Measurements from ENCODE around the gene DBP. TPM values are rescaled to one million over a fixed set of nuclear protein-coding genes. Genes with fewer than 3 reads are reported as not detected.

DBP gene
- total RNA-seq, 3 donors from 2014 or later (not counting 1 experiment from before 2014, with no cell fraction given), result 16.4 to 31.2 (median 24.3) TPM

- no peak overlapping the region for H3K27ac ChIP-seq (ENCODE audit: low read length)
- Mint-ChIP-seq H3K27me3 (ENCODE audit: low read depth in 2 of 2) (peaks cover 0 to 3% of the 10 kb centered on the region in 2 donors), H3K27ac (no peak overlapping the region), H3K4me1 (peaks cover 7 to 8% of the 10 kb centered on the region in 2 donors), H3K4me3 (no peak overlapping the region), H3K9me3 (no peaks in the 10 kb centered on the region), H3K36me3 (no peaks in the 10 kb centered on the region)
- ATAC-seq, result no peak
- no peaks in the 10 kb centered on the region for H3K36me3 ChIP-seq (ENCODE audit: control insufficient read depth, insufficient read depth, low read length)
- DNase-seq, result no peak
- no peaks in the 10 kb centered on the region for H3K27me3 ChIP-seq (ENCODE audit: control insufficient read depth, insufficient read depth, low read length)
- WGBS (ENCODE audit: insufficient coverage), result 87% methylated on average over 2 of the region's 4 CpGs
- peaks cover 14% of the 10 kb centered on the region for H3K4me1 ChIP-seq (ENCODE audit: control insufficient read depth, insufficient read depth, low read length)
- intact Hi-C loops (cut with micrococcal nuclease), result loop anchor here (5.0 kb wide), 1 partner anchor 41 kb away; the partner anchor contains the start of gene DBP
- TF ChIP-seq CTCF (IDR thresholded peaks at IDR 0.05), result no peak
- no peaks in the 10 kb centered on the region for H3K9me3 ChIP-seq (ENCODE audit: control insufficient read depth, insufficient read depth, low read length)
- H3K4me3 ChIP-seq (ENCODE audit: low read length), result no peak overlapping the region
These were observed 41.0 kb upstream of the DBP start for GRCh38 chr19:48678201-48678600.

- no peak for DNase-seq
- intact Hi-C loops (cut with micrococcal nuclease), result loop anchor here (5.0 kb wide), 1 partner anchor 40 kb away; the partner anchor contains the start of gene DBP
- WGBS (ENCODE audit: insufficient coverage), result 94% methylated on average over 13 of the region's 13 CpGs
These were observed 39.7 kb upstream of the DBP start for GRCh38 chr19:48676887-48677286.

GRCh38 chr19:48676487-48676886 lies 39.3 kb upstream of the DBP start:
- Histone ChIP-seq H3K27ac (ENCODE audit: low read length) (no peak overlapping the region), H3K4me3 (ENCODE audit: low read length) (no peak overlapping the region), H3K4me1 (ENCODE audit: control insufficient read depth, insufficient read depth, low read length) (peaks cover 14% of the 10 kb centered on the region), H3K36me3 (ENCODE audit: control insufficient read depth, insufficient read depth, low read length) (no peaks in the 10 kb centered on the region), H3K9me3 (ENCODE audit: control insufficient read depth, insufficient read depth, low read length) (no peaks in the 10 kb centered on the region), H3K27me3 (ENCODE audit: control insufficient read depth, insufficient read depth, low read length) (no peaks in the 10 kb centered on the region)
- peaks cover 0 to 3% of the 10 kb centered on the region in 2 donors for H3K27me3 Mint-ChIP-seq (ENCODE audit: low read depth in 2 of 2)
- H3K4me1 Mint-ChIP-seq, result peaks cover 7 to 8% of the 10 kb centered on the region in 2 donors
- no peak overlapping the region for H3K27ac Mint-ChIP-seq
- intact Hi-C loops (cut with micrococcal nuclease), result loop anchor here (5.0 kb wide), 1 partner anchor 39 kb away; the partner anchor contains the start of gene DBP
- TF ChIP-seq CTCF (IDR thresholded peaks at IDR 0.05), result no peak
- H3K4me3 Mint-ChIP-seq, result no peak overlapping the region
- ATAC-seq (no peak), DNase-seq (no peak)
- 89% methylated on average over 17 of the region's 17 CpGs for WGBS (ENCODE audit: insufficient coverage)
- no peaks in the 10 kb centered on the region for H3K9me3 Mint-ChIP-seq
- no peaks in the 10 kb centered on the region for H3K36me3 Mint-ChIP-seq

More at GRCh38 chr19:48676887-48677286, 39.7 kb upstream of the DBP start:
- peaks cover 0 to 3% of the 10 kb centered on the region in 2 donors for H3K27me3 Mint-ChIP-seq (ENCODE audit: low read depth in 2 of 2)
- no peak overlapping the region for H3K27ac Mint-ChIP-seq
- Histone ChIP-seq H3K36me3 (ENCODE audit: control insufficient read depth, insufficient read depth, low read length) (no peaks in the 10 kb centered on the region), H3K27me3 (ENCODE audit: control insufficient read depth, insufficient read depth, low read length) (no peaks in the 10 kb centered on the region), H3K27ac (ENCODE audit: low read length) (no peak overlapping the region), H3K4me1 (ENCODE audit: control insufficient read depth, insufficient read depth, low read length) (peaks cover 14% of the 10 kb centered on the region), H3K4me3 (ENCODE audit: low read length) (no peak overlapping the region), H3K9me3 (ENCODE audit: control insufficient read depth, insufficient read depth, low read length) (no peaks in the 10 kb centered on the region)
- no peaks in the 10 kb centered on the region for H3K36me3 Mint-ChIP-seq
- no peak overlapping the region for H3K4me3 Mint-ChIP-seq
- no peak for TF ChIP-seq CTCF (IDR thresholded peaks at IDR 0.05)
- H3K9me3 Mint-ChIP-seq, result no peaks in the 10 kb centered on the region
- ATAC-seq, result no peak
- peaks cover 7 to 8% of the 10 kb centered on the region in 2 donors for H3K4me1 Mint-ChIP-seq

All from natural killer cell (primary cell).